H9 (cell line): ENCODE data around the gene ZNF488. TPM values are rescaled to one million over a fixed set of nuclear protein-coding genes. Genes with fewer than 3 reads are reported as not detected.

Experiments used
- DNase-seq: peaks from one replicate; pipeline ENCODE4 v3.0.0-alpha.2; 2017
- H2AFZ ChIP-seq: one replicate; pipeline ENCODE4 v1.6.1; 2013; ENCODE audit warnings: mild to moderate bottlenecking, low read length, control low read depth, moderate library complexity
- H2AK5ac ChIP-seq: 2 replicates; pipeline ENCODE4 v1.6.1; 2013; ENCODE audit warnings: low read length, control low read depth, mixed read lengths; ENCODE audit not compliant: insufficient read length
- H2BK120ac ChIP-seq: one replicate; pipeline ENCODE4 v1.6.1; 2013; ENCODE audit warnings: low read depth, mild to moderate bottlenecking, low read length, control low read depth, inconsistent platforms; ENCODE audit not compliant: poor library complexity, severe bottlenecking
- H2BK12ac ChIP-seq: 2 replicates; pipeline ENCODE4 v1.6.1; 2013; ENCODE audit warnings: low read length, control low read depth, mixed read lengths, low read depth; ENCODE audit not compliant: insufficient read length
- H2BK15ac ChIP-seq: 2 replicates; pipeline ENCODE4 v1.6.1; 2013; ENCODE audit warnings: low read depth, low read length, control low read depth
- H2BK20ac ChIP-seq: one replicate; pipeline ENCODE4 v1.6.1; 2013; ENCODE audit warnings: low read depth, mild to moderate bottlenecking, low read length, control low read depth, inconsistent platforms; ENCODE audit not compliant: poor library complexity, severe bottlenecking
- H2BK5ac ChIP-seq: 2 replicates; pipeline ENCODE4 v1.6.1; 2013; ENCODE audit warnings: low read length, control low read depth, mixed read lengths; ENCODE audit not compliant: insufficient read length
- H3K14ac ChIP-seq: 2 replicates; pipeline ENCODE4 v1.6.1; 2013; ENCODE audit warnings: low read length, control low read depth; ENCODE audit not compliant: insufficient read depth
- H3K18ac ChIP-seq: 2 replicates; pipeline ENCODE4 v1.6.1; 2013; ENCODE audit warnings: low read depth, mild to moderate bottlenecking, mixed read lengths, low read length, control low read depth; ENCODE audit not compliant: insufficient read length
- H3K23ac ChIP-seq: 2 replicates; pipeline ENCODE4 v1.6.1; 2013; ENCODE audit warnings: low read length, control low read depth, mixed read lengths, low read depth; ENCODE audit not compliant: insufficient read length
- H3K23me2 ChIP-seq: 2 replicates; pipeline ENCODE4 v1.6.1; 2013; ENCODE audit warnings: low read depth, mild to moderate bottlenecking, mixed read lengths, low read length, control low read depth; ENCODE audit not compliant: insufficient read length, poor library complexity, severe bottlenecking
- H3K27ac ChIP-seq: 2 replicates; pipeline ENCODE4 v1.5.1; 2013; ENCODE audit warnings: low read length, control low read depth, mixed read lengths, low read depth; ENCODE audit not compliant: insufficient read length
- H3K27me3 ChIP-seq: 2 replicates; pipeline ENCODE4 v1.6.1; 2013; ENCODE audit warnings: low read length, control low read depth, inconsistent platforms; ENCODE audit not compliant: insufficient read depth
- H3K4ac ChIP-seq: 2 replicates; pipeline ENCODE4 v1.6.1; 2013; ENCODE audit warnings: low read depth, mild to moderate bottlenecking, control low read depth, inconsistent platforms, low read length, moderate library complexity
- H3K4me1 ChIP-seq: 2 replicates; pipeline ENCODE4 v1.6.1; 2013; ENCODE audit warnings: low read length, control low read depth, inconsistent platforms; ENCODE audit not compliant: insufficient read depth
- H3K4me2 ChIP-seq: 2 replicates; pipeline ENCODE4 v1.6.1; 2013; ENCODE audit warnings: low read length, control low read depth, mixed read lengths; ENCODE audit not compliant: insufficient read length, insufficient read depth
- H3K56ac ChIP-seq: 2 replicates; pipeline ENCODE4 v1.6.1; 2013; ENCODE audit warnings: low read depth, mild to moderate bottlenecking, mixed read lengths, low read length, control low read depth; ENCODE audit not compliant: insufficient read length
- H3K79me1 ChIP-seq: 2 replicates; pipeline ENCODE4 v1.6.1; 2013; ENCODE audit warnings: low read depth, mild to moderate bottlenecking, moderate library complexity, low read length, control low read depth, inconsistent platforms; ENCODE audit not compliant: insufficient read depth, poor library complexity, severe bottlenecking
- H3K79me2 ChIP-seq: 2 replicates; pipeline ENCODE4 v1.6.1; 2013; ENCODE audit warnings: low read length, control low read depth, inconsistent platforms; ENCODE audit not compliant: insufficient read depth
- H3K9ac ChIP-seq: 2 replicates; pipeline ENCODE4 v1.6.1; 2013; ENCODE audit warnings: low read length, control low read depth, mixed read lengths; ENCODE audit not compliant: insufficient read length; ENCODE audit errors: extremely low read depth
- H3K9me3 ChIP-seq: one replicate; pipeline ENCODE4 v1.6.1; 2013; ENCODE audit warnings: low read depth, low read length, inconsistent platforms; ENCODE audit not compliant: control insufficient read depth
- H3T11ph ChIP-seq: one replicate; pipeline ENCODE4 v1.6.1; 2013; ENCODE audit warnings: mild to moderate bottlenecking, low read length, control low read depth, inconsistent platforms
- H4K20me1 ChIP-seq: one replicate; pipeline ENCODE4 v1.6.1; 2013; ENCODE audit not compliant: control insufficient read depth, insufficient read length, insufficient read depth
- H4K5ac ChIP-seq: 2 replicates; pipeline ENCODE4 v1.6.1; 2013; ENCODE audit warnings: low read depth, mild to moderate bottlenecking, mixed read lengths, low read length, control low read depth; ENCODE audit not compliant: insufficient read length
- H4K8ac ChIP-seq: replicated peaks from 2 replicates; pipeline ENCODE4 v1.6.1; 2013; ENCODE audit warnings: low read length, control low read depth, mixed read lengths, low read depth; ENCODE audit not compliant: insufficient read length
- H4K91ac ChIP-seq: 2 replicates; pipeline ENCODE4 v1.6.1; 2013; ENCODE audit warnings: low read depth, mild to moderate bottlenecking, moderate library complexity, mixed read lengths, low read length, control low read depth; ENCODE audit not compliant: insufficient read length
- H3K27ac Mint-ChIP-seq, 3 experiments: 2 replicates in 2 of 3; 3 replicates in 1 of 3; pipeline ENCODE4 v1.8.0; 2020 to 2021; ENCODE audit warnings: mixed read lengths in 3 of 3, mild to moderate bottlenecking in 1 of 3, moderate library complexity in 1 of 3
- H3K27me3 Mint-ChIP-seq: 2 replicates; pipeline ENCODE4 v1.8.0; 2021; ENCODE audit warnings: low read depth, mild to moderate bottlenecking, moderate library complexity, mixed read lengths
- H3K36me3 Mint-ChIP-seq, 3 experiments: 2 replicates in 2 of 3; 3 replicates in 1 of 3; pipeline ENCODE4 v1.8.0; 2020 to 2021; ENCODE audit warnings: low read depth in 3 of 3, mixed read lengths in 3 of 3; ENCODE audit not compliant: insufficient read depth in 1 of 3
- H3K4me1 Mint-ChIP-seq, 2 experiments: 2 replicates each; pipeline ENCODE4 v1.8.0; 2020; ENCODE audit warnings: mixed read lengths in 2 of 2
- H3K4me3 Mint-ChIP-seq, 2 experiments: 2 replicates in 1 of 2; 3 replicates in 1 of 2; pipeline ENCODE4 v1.8.0; 2020 to 2021; ENCODE audit warnings: mild to moderate bottlenecking in 2 of 2, mixed read lengths in 2 of 2, moderate library complexity in 1 of 2
- H3K9me3 Mint-ChIP-seq, 2 experiments: 2 replicates in 1 of 2; 3 replicates in 1 of 2; pipeline ENCODE4 v1.8.0; 2020; ENCODE audit warnings: mild to moderate bottlenecking in 2 of 2, mixed read lengths in 2 of 2, moderate library complexity in 1 of 2
- CTCF ChIP-seq: fragments of 200-600 bp; sonication (generic); conservative IDR thresholded peaks from 3 replicates; pipeline ENCODE4 v1.8.0; 2021; ENCODE audit warnings: antibody characterized with exemption, mild to moderate bottlenecking
- WGBS: extraction: QIAGEN DNeasy Blood & Tissue Kit; methylation state at CpG from one replicate; pipeline ENCODE4 v1.1.7; 2013; ENCODE audit warnings: missing lambda C conversion rate, low lambda C conversion rate, mixed read lengths; ENCODE audit not compliant: insufficient read length; ENCODE audit errors: extremely low coverage; 5-methylcytosine and 5-hydroxymethylcytosine counted together
- total RNA-seq: library from RNA; stranded (reverse); gene quantifications from 2 replicates; pipeline ENCODE4 v1.2.1, GENCODE V29; 2021

The ZNF488 gene
- total RNA-seq, 1 experiment from 2014 or later: 2.9 TPM

DNA sequence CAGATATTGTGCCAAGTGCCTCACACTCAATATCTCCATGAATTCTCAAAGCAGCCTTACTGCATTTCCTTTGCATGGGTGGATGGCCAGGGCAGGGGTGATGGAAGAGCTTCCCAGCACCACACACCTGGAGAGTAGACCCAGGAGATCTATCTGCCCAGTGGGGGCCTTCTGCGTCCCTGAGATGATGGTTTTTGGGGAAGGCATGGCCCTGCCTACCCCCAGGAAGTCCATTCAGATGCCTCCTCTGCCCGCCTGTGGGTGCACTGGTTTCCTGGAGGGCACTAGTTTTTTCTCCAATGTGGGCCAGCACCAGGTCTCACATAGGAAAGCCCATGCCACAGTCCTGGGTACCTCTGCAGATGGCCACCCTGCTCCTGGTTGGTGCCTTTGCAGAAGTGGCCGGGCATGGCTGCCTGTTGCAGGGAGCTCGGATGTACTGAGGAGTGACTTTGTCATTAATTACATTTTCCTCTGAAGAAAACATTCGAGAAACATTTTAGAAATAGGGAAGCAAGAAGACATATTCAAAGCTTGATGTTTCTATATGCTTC is 28.2 kb upstream of the ZNF488 start:
- no peak overlapping the region for H4K8ac ChIP-seq
- H4K20me1 ChIP-seq: no peaks in the 10 kb centered on the region
- no peak overlapping the region for H2AFZ ChIP-seq
- H3K79me2 ChIP-seq: no peaks in the 10 kb centered on the region
- Mint-ChIP-seq H3K27ac (no peak overlapping the region), H3K36me3 (no peaks in the 10 kb centered on the region), H3K4me1 (no peaks in the 10 kb centered on the region), H3K27me3 (peaks cover 6% of the 10 kb centered on the region), H3K9me3 (no peaks in the 10 kb centered on the region), H3K4me3 (no peak overlapping the region)
- H4K91ac ChIP-seq: no peak overlapping the region
- H3K23me2 ChIP-seq: no peaks in the 10 kb centered on the region
- H3K23ac ChIP-seq: no peak overlapping the region
- no peak overlapping the region for H3T11ph ChIP-seq
- no peak overlapping the region for H3K56ac ChIP-seq
- WGBS: no CpG with 5 or more reads among the region's 5 CpGs
- no peaks in the 10 kb centered on the region for H3K4me1 ChIP-seq
- no peak overlapping the region for H3K4ac ChIP-seq
- H2BK20ac ChIP-seq: no peak overlapping the region
- H3K14ac ChIP-seq: no peak overlapping the region
- H2BK120ac ChIP-seq: no peak overlapping the region
- no peak for DNase-seq
- no peaks in the 10 kb centered on the region for H3K9me3 ChIP-seq
- no peaks in the 10 kb centered on the region for H3K27me3 ChIP-seq
- no peak overlapping the region for H2BK5ac ChIP-seq
- H2AK5ac ChIP-seq: no peak overlapping the region
- no peak for TF ChIP-seq CTCF
- H2BK15ac ChIP-seq: no peak overlapping the region
- no peak overlapping the region for H3K27ac ChIP-seq
- H3K4me2 ChIP-seq: no peak overlapping the region
- no peak overlapping the region for H3K9ac ChIP-seq
- no peak overlapping the region for H4K5ac ChIP-seq
- no peak overlapping the region for H2BK12ac ChIP-seq
- no peaks in the 10 kb centered on the region for H3K79me1 ChIP-seq
- no peak overlapping the region for H3K18ac ChIP-seq
